ENCODE results near the gene WFDC1.

The WFDC1 gene

DNA sequence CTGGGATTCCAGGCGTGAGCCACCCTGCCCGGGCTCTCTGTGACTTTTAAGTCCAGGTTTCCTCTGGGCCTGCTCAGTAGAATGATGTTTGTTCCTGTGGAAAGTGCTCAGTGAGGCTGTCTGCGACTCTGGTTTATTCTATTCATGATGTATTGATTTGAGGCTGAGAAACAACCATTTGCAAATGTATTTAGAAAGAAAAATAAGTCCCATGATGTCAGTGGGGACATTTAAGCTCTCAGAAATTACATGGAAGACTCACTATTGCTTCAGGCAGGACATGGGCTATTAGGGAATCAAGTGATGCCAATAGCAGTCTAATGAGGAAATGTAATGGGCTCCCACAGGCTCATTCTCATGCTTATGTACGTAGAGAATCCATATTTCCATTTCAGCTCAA lies 32.6 kb upstream of the WFDC1 start:
- ChIA-PET CTCF (interaction anchor here (1.4 kb wide), 1 partner anchor 15 kb away, joined by 6 read pairs; no protein-coding TSS in a partner anchor), POLR2A (no interaction called here)
- TF ChIP-seq, protein P1, sequence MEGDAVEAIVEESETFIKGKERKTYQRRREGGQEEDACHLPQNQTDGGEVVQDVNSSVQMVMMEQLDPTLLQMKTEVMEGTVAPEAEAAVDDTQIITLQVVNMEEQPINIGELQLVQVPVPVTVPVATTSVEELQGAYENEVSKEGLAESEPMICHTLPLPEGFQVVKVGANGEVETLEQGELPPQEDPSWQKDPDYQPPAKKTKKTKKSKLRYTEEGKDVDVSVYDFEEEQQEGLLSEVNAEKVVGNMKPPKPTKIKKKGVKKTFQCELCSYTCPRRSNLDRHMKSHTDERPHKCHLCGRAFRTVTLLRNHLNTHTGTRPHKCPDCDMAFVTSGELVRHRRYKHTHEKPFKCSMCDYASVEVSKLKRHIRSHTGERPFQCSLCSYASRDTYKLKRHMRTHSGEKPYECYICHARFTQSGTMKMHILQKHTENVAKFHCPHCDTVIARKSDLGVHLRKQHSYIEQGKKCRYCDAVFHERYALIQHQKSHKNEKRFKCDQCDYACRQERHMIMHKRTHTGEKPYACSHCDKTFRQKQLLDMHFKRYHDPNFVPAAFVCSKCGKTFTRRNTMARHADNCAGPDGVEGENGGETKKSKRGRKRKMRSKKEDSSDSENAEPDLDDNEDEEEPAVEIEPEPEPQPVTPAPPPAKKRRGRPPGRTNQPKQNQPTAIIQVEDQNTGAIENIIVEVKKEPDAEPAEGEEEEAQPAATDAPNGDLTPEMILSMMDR (IDR thresholded peaks at IDR 0.05; ENCODE audit: insufficient read depth, low read length, missing control alignments): no peak
- H3K4me3 ChIP-seq (ENCODE audit: low read depth, low read length): no peak overlapping the region
- DNase-seq (ENCODE audit: low read depth, low spot score): no peak

DNA sequence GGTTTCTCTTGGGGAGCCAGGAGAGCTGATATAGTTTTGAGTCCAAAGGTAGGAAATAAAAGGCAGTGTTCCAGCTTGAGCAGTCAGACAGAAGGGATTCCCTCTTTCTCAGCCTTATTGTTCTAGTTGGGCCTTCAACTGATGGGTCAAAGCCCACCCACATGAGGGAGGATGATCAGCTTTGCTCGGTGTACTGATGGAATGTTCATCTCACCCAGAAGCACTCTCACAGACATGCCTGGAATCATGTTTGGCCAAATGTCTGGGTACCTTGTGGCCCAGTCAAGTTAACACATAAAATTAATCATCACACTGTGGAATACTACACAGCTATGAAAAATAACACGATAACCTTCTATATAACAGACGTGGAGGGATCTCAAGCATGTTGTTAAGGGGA lies 31.7 kb upstream of the WFDC1 start:
- TF ChIP-seq, protein P1 (IDR thresholded peaks at IDR 0.05; ENCODE audit: insufficient read depth, low read length, missing control alignments): no peak
- ChIA-PET POLR2A (no interaction called here), CTCF (interaction anchor here (1.4 to 1.6 kb wide), 2 partner anchors 14 to 221 kb away, joined by 4 to 6 read pairs; no protein-coding TSS in a partner anchor)
- H3K4me3 ChIP-seq (ENCODE audit: low read depth, low read length): no peak overlapping the region
- no peak for DNase-seq (ENCODE audit: low read depth, low spot score)

- DNase-seq (ENCODE audit: low read depth, low spot score): no peak
- no peak overlapping the region for H3K4me3 ChIP-seq (ENCODE audit: low read depth, low read length)
- TF ChIP-seq, protein P1 (IDR thresholded peaks at IDR 0.05; ENCODE audit: insufficient read depth, low read length, missing control alignments): no peak
- CTCF ChIA-PET: interaction anchor here (5.9 kb wide), 1 partner anchor 10 kb away, joined by 52 read pairs; no protein-coding TSS in a partner anchor
- POLR2A ChIA-PET: no interaction called here
Measured at GRCh38 chr16:84266451-84266850, 28.2 kb upstream of the WFDC1 start.

- POLR2A ChIA-PET: no interaction called here
- no peak overlapping the region for H3K4me3 ChIP-seq (ENCODE audit: low read depth, low read length)
- DNase-seq (ENCODE audit: low read depth, low spot score): no peak
- CTCF ChIA-PET: interaction anchor here (0.6 to 5.9 kb wide), 3 partner anchors 9 to 151 kb away, joined by 3 to 52 read pairs (median 3); partner anchors contain the start of gene MBTPS1
- TF ChIP-seq, protein P1 (IDR thresholded peaks at IDR 0.05; ENCODE audit: insufficient read depth, low read length, missing control alignments): no peak
Measured at GRCh38 chr16:84267380-84267779, 27.3 kb upstream of the WFDC1 start.

DNA sequence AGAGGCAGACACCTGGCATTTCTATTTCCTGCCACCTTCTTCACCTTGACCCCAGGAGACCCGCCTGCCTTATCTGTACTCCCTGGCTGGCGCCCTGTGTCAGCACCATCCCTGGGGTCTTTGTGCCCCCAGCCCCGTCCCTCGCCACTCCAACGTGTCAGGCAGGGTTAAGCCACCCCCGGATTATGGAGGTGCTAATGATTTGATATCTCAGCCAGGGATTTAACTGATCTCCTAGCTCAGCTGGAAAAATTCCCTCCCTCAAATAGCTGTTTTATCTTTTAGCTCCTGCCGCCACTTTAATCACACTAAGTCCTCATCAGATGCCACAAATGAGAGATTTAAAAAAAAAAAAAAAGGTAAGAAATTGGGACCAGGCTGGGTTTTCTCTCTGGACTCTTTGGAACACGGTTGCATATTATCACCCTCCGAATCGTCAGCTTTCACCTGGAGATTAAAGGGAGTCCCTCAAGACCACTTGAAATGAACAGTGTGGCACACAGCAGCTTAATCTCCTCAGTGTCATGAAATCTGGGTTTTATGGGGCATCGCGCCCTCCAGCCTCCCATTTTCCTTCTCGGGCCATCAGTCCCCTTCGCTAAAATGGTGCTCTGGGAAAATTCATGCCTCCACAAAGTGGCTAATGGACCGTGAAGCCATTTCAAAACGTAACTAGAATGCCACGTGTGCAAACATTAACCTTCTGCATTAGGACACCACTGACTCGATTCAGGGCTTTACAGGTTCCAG lies 26.2 kb upstream of the WFDC1 start:
- H3K4me3 ChIP-seq (ENCODE audit: low read depth, low read length): no peak overlapping the region
- CTCF ChIA-PET: interaction anchor here (0.9 to 5.9 kb wide), 3 partner anchors 8 to 30 kb away, joined by 3 to 52 read pairs (median 3); no protein-coding TSS in a partner anchor
- TF ChIP-seq, protein P1 (IDR thresholded peaks at IDR 0.05; ENCODE audit: insufficient read depth, low read length, missing control alignments): no peak
- POLR2A ChIA-PET: no interaction called here
- DNase-seq (ENCODE audit: low read depth, low spot score): no peak

DNA sequence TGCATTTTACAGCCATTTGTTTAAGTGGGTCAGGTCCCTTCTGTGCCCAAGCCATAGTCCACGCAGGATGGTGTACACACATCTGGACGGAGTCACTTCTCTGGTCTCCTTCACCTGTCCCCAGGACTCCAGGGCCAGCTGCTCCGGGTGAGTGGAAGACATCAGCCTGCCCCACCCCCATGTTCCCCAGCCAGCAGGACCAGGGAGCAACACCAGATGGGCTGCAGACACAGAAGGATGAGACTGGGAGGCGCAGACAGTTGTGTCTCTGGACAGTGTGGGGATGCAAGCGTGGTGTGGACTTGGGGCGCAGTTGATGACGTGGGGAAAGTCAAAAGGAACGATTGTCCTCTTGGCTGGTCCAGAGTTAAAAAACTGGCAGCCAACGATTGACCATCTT lies 24.6 kb upstream of the WFDC1 start:
- TF ChIP-seq, protein P1 (IDR thresholded peaks at IDR 0.05; ENCODE audit: insufficient read depth, low read length, missing control alignments): no peak
- CTCF ChIA-PET: interaction anchor here (1.0 kb wide), 1 partner anchor 10 kb away, joined by 3 read pairs; no protein-coding TSS in a partner anchor
- no peak overlapping the region for H3K4me3 ChIP-seq (ENCODE audit: low read depth, low read length)
- DNase-seq (ENCODE audit: low read depth, low spot score): no peak
- POLR2A ChIA-PET: no interaction called here
